Suprapubic skin (tissue), 4 donors: Measurements from ENCODE around the gene OTUD6A. TPM values are rescaled to one million over a fixed set of nuclear protein-coding genes. Genes with fewer than 3 reads are reported as not detected.

ENCODE experiments used
- DNase-seq, 2 donors: peaks; one replicate each; pipeline ENCODE4 v3.0.0-alpha.2; 2019; ENCODE audit warnings: low spot score in 2 of 2
- H3K27ac ChIP-seq: fragments of 200-600 bp; sonication (generic); one replicate; pipeline ENCODE4 v1.5.1; 2019
- H3K27me3 ChIP-seq: fragments of 200-600 bp; sonication (generic); one replicate; pipeline ENCODE4 v1.5.1; 2019
- H3K36me3 ChIP-seq: fragments of 200-600 bp; sonication (generic); one replicate; pipeline ENCODE4 v1.5.1; 2019
- H3K4me1 ChIP-seq: fragments of 200-600 bp; sonication (generic); one replicate; pipeline ENCODE4 v1.5.1; 2019
- H3K4me3 ChIP-seq: fragments of 200-600 bp; sonication (generic); one replicate; pipeline ENCODE4 v1.5.1; 2019; ENCODE audit warnings: mild to moderate bottlenecking
- H3K9me3 ChIP-seq: fragments of 200-600 bp; sonication (generic); one replicate; pipeline ENCODE4 v1.5.1; 2019
- EP300 ChIP-seq: sonication (generic); formaldehyde crosslinking; IDR thresholded peaks from one replicate; pipeline ENCODE4 v1.6.1; 2017; ENCODE audit warnings: antibody characterized with exemption
- POLR2A ChIP-seq, 2 donors: fragments of 450-650 bp; IDR thresholded peaks; one replicate each; pipeline ENCODE4 v1.6.1; 2017; ENCODE audit warnings: antibody characterized with exemption in 2 of 2, mild to moderate bottlenecking in 2 of 2, moderate library complexity in 2 of 2
- POLR2AphosphoS5 ChIP-seq, 3 donors: sonication (generic); formaldehyde crosslinking; IDR thresholded peaks; one replicate each; pipeline ENCODE4 v1.6.1; 2017; ENCODE audit warnings: antibody characterized with exemption in 3 of 3
- WGBS: methylation state at CpG from one replicate; pipeline ENCODE4 v1.1.5; 2018; 5-methylcytosine and 5-hydroxymethylcytosine counted together
- total RNA-seq, 4 donors: library from RNA; depleted of rRNA; stranded (reverse); fragments of >200 nt; gene quantifications; one replicate each; pipeline ENCODE4 v1.1.0, GENCODE V29; 2016
- TF ChIP-seq, protein P1 (sequence below), 2 donors: fragments of 200-600 bp in 1 of 2; fragments of 450-650 bp in 1 of 2; sonication (generic) in 1 of 2; IDR thresholded peaks; one replicate each; pipeline ENCODE4 v1.5.1; 2016 to 2019; ENCODE audit warnings: antibody characterized with exemption in 2 of 2, mild to moderate bottlenecking in 1 of 2, moderate library complexity in 1 of 2

Gene OTUD6A
- total RNA-seq, 4 donors from 2014 or later = not detected

DNA sequence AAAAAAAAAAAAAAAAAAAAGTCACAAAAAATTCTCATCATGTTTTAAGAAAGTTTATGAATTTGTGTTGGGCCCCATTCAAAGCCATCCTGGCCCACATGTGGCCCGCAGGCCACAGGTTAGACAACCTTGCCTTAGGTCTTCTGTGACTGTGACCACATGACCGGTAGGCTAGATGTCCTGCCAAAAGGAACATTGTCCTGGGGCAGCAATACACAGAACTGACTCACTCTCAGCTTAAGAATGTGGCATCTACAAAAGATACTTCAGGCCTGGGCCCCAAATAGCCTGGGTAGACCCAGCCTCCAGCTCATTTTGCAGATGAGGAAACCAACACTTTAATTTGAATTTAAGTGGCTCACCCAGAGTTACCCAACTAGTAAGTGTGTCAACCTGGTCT lies 22.5 kb upstream of the OTUD6A start:
- H3K9me3 ChIP-seq = no peaks in the 10 kb centered on the region
- 84% methylated on average over 2 of the region's 2 CpGs for WGBS
- H3K4me1 ChIP-seq = no peaks in the 10 kb centered on the region
- H3K36me3 ChIP-seq = no peaks in the 10 kb centered on the region
- no peak overlapping the region for H3K4me3 ChIP-seq
- no peak for DNase-seq
- H3K27ac ChIP-seq = no peak overlapping the region
- no peaks in the 10 kb centered on the region for H3K27me3 ChIP-seq
- TF ChIP-seq POLR2AphosphoS5 (IDR thresholded peaks at IDR 0.05) (no peak), POLR2A (IDR thresholded peaks at IDR 0.05) (no peak), EP300 (no peak)
- TF ChIP-seq, protein P1, sequence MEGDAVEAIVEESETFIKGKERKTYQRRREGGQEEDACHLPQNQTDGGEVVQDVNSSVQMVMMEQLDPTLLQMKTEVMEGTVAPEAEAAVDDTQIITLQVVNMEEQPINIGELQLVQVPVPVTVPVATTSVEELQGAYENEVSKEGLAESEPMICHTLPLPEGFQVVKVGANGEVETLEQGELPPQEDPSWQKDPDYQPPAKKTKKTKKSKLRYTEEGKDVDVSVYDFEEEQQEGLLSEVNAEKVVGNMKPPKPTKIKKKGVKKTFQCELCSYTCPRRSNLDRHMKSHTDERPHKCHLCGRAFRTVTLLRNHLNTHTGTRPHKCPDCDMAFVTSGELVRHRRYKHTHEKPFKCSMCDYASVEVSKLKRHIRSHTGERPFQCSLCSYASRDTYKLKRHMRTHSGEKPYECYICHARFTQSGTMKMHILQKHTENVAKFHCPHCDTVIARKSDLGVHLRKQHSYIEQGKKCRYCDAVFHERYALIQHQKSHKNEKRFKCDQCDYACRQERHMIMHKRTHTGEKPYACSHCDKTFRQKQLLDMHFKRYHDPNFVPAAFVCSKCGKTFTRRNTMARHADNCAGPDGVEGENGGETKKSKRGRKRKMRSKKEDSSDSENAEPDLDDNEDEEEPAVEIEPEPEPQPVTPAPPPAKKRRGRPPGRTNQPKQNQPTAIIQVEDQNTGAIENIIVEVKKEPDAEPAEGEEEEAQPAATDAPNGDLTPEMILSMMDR (IDR thresholded peaks at IDR 0.05) = no peak

DNA sequence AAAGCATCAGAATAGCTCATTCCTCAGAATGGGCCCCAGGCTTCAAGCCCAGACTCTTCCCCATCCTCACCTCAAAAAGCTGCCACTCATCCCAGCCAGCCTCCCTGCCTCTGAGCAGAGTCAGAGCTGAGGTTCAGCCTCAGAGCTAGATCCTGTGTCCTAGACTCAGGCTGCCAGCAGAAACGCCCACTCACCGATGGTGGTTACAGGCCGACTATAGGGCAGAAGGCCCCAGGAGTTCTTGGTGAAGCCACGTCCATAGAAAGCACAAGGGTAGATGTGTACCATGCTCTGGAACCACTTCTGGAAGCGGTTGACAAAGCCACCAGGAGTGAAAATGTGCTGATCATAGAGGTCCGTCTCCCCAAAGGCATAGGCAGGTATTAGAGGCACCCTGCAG lies 20.3 kb upstream of the OTUD6A start:
- Histone ChIP-seq H3K27ac (no peak overlapping the region), H3K36me3 (no peaks in the 10 kb centered on the region), H3K4me3 (no peak overlapping the region), H3K4me1 (no peaks in the 10 kb centered on the region), H3K27me3 (no peaks in the 10 kb centered on the region), H3K9me3 (no peaks in the 10 kb centered on the region)
- WGBS = no CpG with 5 or more reads among the region's 6 CpGs
- TF ChIP-seq, protein P1 (IDR thresholded peaks at IDR 0.05) = no peak
- TF ChIP-seq POLR2AphosphoS5 (IDR thresholded peaks at IDR 0.05) (no peak), EP300 (no peak), POLR2A (IDR thresholded peaks at IDR 0.05) (no peak)
- DNase-seq = no peak

DNA sequence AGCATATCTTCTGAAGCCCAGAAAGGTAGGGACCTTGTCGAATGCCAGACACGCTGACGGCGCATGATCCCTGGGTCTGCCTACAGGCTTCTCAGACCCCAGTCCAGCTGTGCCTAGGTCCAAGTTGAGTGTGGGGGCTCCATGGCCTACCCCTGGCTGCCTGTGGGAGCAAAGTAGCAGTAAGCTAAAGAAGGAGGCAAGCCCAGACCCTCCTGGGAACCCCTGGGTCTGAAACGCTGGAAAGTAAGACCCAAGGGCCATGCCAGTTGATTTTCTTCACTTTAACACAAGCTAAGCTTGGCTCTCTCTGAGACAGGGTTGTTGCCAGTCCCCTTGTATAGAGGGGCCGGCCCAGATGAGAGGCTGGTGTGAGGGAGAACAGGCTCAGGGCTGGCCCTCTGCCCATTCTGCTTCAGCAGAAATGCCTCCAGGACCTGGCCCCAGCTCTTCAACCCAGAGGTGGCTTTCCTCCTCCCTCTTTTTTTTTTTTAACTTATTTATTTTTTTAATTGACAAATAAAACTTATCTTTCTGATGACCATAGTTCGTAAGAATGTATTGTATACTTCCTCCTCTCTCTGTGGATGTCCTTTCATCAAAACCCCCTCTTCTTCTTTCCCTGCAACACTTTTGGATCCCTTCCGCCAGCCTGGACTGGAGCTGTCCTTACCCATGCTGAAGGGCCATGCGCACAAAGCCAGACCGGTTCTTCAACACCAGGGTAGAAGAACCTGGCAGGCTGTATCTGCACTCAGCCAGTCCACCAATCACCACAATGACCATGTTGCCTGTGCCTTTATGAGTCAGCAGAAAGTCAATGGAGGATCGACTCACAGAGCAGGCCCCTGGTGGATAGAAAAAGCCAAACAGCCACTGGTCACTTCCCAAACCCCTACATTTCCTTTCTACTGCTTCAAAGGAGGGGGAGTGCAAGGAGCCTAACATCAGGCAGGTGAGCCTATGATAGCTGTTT lies 19.6 kb upstream of the OTUD6A start:
- DNase-seq = no peak
- 80% methylated on average over 11 of the region's 11 CpGs for WGBS
- Histone ChIP-seq H3K36me3 (no peaks in the 10 kb centered on the region), H3K27ac (no peak overlapping the region), H3K4me3 (no peak overlapping the region), H3K4me1 (no peaks in the 10 kb centered on the region), H3K9me3 (no peaks in the 10 kb centered on the region), H3K27me3 (no peaks in the 10 kb centered on the region)
- TF ChIP-seq POLR2A (IDR thresholded peaks at IDR 0.05) (no peak), POLR2AphosphoS5 (IDR thresholded peaks at IDR 0.05) (no peak), EP300 (no peak)
- TF ChIP-seq, protein P1 (IDR thresholded peaks at IDR 0.05) = no peak

DNA sequence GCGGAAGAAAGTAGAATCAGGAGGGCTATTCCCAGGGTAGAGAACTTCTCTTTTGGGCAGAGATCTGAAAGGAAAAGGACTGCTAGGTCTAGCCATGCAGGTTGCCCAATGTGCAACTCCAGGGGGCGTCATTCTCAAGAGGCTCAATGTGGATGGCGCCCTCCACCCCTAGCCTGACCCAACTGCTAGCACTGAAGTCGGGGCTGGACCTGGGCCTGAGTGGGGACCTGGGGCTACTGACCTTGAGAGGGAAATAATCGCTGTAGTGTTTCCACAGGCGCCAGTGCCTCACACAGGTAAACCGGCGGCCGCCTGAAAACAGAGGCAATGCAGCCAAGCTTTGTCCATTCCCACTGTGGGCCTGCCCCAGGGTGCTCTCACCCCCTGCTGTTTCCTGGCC lies 18.6 kb upstream of the OTUD6A start:
- H3K9me3 ChIP-seq = no peaks in the 10 kb centered on the region
- H3K4me3 ChIP-seq = no peak overlapping the region
- no peaks in the 10 kb centered on the region for H3K27me3 ChIP-seq
- TF ChIP-seq, protein P1 (IDR thresholded peaks at IDR 0.05) = no peak
- TF ChIP-seq POLR2AphosphoS5 (IDR thresholded peaks at IDR 0.05) = no peak
- no peak for TF ChIP-seq POLR2A (IDR thresholded peaks at IDR 0.05)
- no peak for TF ChIP-seq EP300
- no peak overlapping the region for H3K27ac ChIP-seq
- no peaks in the 10 kb centered on the region for H3K36me3 ChIP-seq
- 85% methylated on average over 9 of the region's 9 CpGs for WGBS
- no peaks in the 10 kb centered on the region for H3K4me1 ChIP-seq
- no peak for DNase-seq

DNA sequence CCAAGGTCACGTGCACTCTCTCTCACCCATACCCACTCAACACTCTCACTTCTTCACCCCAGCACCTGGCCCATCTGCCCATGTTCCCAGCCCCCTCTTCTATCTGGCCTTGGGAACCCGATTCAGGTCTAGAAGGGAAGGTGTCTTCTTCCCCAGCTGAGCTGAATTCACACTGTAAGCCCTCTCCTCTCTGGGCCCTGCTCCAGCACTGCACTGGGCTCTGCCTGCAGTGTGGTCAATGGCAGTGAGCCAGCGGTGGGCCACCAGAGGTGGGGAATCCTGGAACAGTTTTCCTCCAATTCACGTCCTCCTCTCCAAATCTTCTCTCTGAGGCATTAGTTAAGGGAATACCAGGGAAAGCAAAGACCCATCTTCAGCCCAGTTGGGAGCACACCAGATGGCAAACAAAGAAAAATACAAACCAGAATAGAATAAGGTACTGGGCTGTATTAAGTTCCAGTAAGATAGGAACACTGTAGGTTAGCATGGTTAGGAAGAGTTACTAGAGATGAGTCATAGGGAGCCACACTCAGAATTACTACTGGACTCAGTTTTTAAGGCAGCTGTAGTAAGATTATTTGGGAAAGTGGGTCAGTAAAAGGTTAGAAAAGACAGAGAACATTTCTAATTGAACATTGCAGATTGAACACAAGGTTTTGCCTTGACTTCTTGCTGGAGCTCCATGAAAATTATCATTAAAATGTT lies 17.6 kb upstream of the OTUD6A start:
- H3K36me3 ChIP-seq = no peaks in the 10 kb centered on the region
- TF ChIP-seq EP300 (no peak), POLR2A (IDR thresholded peaks at IDR 0.05) (no peak), POLR2AphosphoS5 (IDR thresholded peaks at IDR 0.05) (no peak)
- TF ChIP-seq, protein P1 (IDR thresholded peaks at IDR 0.05) = no peak
- H3K27me3 ChIP-seq = no peaks in the 10 kb centered on the region
- no peak for DNase-seq
- H3K4me1 ChIP-seq = no peaks in the 10 kb centered on the region
- no peaks in the 10 kb centered on the region for H3K9me3 ChIP-seq
- H3K27ac ChIP-seq = no peak overlapping the region
- 75% methylated on average over 4 of the region's 4 CpGs for WGBS
- H3K4me3 ChIP-seq = no peak overlapping the region
